ENCODE data around the gene IFRD2.

IFRD2 gene

GRCh38 chr3:50327943-50328691, 35.9 kb upstream of the IFRD2 start, which contains the start of gene TUSC2:
Gene TUSC2 (minus strand): TSS chr3:50328223. CDS start chr3:50328099, 124 bp downstream.
- no peak for TF ChIP-seq CTCF (IDR thresholded peaks at IDR 0.05; ENCODE audit: low read depth, low read length)
- peak; percentile 84 for DNase-seq (ENCODE audit: extremely low read depth, low read depth)

- TF ChIP-seq CTCF (IDR thresholded peaks at IDR 0.05; ENCODE audit: low read depth, low read length) = no peak
- DNase-seq (ENCODE audit: extremely low read depth, low read depth) = no peak
These were observed 34.9 kb upstream of the IFRD2 start for GRCh38 chr3:50327129-50327528.

GRCh38 chr3:50326182-50326541, 33.9 kb upstream of the IFRD2 start:
- no peak for DNase-seq (ENCODE audit: extremely low read depth, low read depth)
- TF ChIP-seq CTCF (IDR thresholded peaks at IDR 0.05; ENCODE audit: low read depth, low read length) = no peak

- no peak for DNase-seq (ENCODE audit: extremely low read depth, low read depth)
- no peak for TF ChIP-seq CTCF (IDR thresholded peaks at IDR 0.05; ENCODE audit: low read depth, low read length)
These were observed 33.4 kb upstream of the IFRD2 start for GRCh38 chr3:50325497-50326181.

GRCh38 chr3:50325113-50325480, 32.9 kb upstream of the IFRD2 start:
- no peak for TF ChIP-seq CTCF (IDR thresholded peaks at IDR 0.05; ENCODE audit: low read depth, low read length)
- DNase-seq (ENCODE audit: extremely low read depth, low read depth) = no peak

- DNase-seq (ENCODE audit: extremely low read depth, low read depth) = no peak
- peak; percentile 88 for TF ChIP-seq CTCF (IDR thresholded peaks at IDR 0.05; ENCODE audit: low read depth, low read length)
These were observed 32.3 kb upstream of the IFRD2 start for GRCh38 chr3:50324351-50325112.

Measured in AG09319 (cell line).